GM19468 (cell line): ENCODE data around the gene GPC6.

ENCODE experiments used
- ATAC-seq: cut with Tn5 transposase; IDR thresholded peaks from one replicate; pipeline ENCODE4 v1.9.1; 2021; ENCODE audit warnings: mild to moderate bottlenecking, moderate library complexity, moderate number of reproducible peaks; ENCODE audit not compliant: unreplicated experiment; ENCODE audit errors: extremely low read depth

The GPC6 gene

DNA sequence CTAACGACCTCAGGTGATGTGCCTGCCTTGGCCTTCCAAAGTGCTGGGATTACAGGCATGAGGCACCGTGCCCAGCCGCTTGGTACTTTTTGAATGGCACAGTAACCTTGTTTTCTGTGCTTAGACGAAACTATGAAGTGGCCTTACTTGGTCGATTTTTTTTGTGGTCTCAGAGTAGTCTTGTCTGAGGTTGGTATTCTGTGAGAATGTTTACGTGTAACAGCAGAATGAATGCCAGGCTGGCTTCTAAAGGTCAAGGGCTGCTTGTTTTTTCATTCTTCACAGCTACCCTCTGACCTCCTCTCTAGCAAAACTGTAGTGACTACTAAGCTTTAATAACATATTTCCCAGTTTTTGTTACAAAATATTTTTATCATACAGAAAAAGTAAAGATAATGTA is 313.3 kb downstream of the GPC6 start:
- no peak for ATAC-seq

DNA sequence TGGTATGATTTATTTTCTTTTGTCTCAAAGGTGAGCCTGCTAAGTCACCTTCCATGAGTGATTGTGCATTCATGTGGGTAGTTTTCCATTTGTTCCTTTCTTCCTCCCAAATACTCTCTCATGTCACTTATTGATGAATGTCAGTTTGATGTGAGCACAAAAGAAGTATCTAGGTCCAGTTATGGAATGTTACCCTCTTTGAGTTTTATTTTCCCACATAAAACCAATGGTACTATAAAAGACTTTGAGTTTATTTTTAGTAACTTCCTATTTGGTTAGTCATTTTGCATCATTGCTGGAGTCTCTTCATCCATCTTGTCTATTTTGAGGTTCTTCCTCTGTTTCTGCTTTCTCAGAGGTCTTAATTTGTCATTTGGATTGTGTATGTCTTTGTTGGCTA is 321.3 kb downstream of the GPC6 start:
- ATAC-seq: no peak

DNA sequence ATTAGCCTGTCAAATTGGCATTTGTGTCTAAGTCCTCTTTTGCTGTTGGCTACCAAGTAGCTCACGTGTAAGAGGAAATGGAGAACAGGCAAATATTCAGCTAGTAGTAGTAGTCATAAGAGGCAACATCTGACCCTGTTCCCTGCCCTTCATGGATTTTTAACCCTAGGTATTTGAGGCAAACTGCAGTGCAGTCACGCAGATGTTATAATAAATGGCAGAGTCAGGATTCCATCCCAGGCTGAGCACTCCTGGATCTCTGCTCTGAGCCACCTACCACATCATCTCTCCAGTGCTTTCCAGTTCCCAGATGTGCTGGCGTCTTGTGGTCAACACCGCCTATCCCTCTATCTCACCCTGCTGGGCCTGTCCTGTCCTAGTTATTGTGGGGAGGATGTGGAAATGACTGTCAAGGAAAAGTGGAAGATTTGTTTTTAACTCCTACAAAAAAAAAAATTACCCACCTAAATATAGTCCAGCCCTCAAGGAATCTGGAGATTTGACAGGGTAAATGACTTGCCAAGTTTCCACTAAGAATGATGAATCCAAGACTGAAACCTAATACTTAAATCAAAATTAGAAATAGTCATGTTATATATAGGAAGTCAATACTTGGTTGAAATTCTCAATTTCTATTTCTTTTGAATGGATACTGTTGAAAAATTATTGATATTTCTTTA is 322.9 kb downstream of the GPC6 start:
- no peak for ATAC-seq

DNA sequence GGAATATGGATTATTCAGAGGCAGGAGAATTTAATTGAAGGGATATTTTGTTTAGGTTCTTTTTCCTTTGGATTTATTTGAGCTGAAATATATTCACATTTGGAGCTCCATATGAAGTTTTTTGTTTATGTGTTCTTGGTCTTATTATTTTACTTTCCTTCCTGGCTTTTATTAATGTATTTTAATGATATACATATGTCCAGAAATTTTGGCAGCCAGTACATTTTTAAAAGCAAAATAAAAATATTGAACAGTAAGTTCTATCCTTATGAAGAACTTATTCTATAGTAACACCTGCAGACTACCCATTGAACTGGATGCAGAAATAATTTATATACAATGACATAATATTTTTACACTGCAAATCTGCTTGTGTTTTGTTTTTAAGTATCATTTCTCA is 323.6 kb downstream of the GPC6 start:
- ATAC-seq: no peak

DNA sequence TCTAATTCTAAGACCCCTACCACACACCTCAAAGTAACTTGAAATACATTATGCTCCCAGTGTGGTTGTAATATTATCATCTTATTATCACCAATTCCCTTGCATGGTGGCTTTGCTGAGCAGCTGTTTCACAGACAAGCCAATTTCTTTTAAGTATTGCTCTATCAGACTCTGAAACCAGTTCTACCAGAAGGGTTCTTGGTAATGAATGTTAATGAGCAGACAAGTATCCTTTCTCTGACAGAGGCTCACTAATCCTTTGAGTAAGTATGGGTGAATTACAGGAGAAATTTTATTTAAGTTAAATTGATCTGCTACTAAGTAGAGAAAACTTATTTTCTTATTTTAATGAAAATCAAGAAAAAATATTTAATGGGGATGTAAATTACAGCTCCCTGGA is 326.0 kb downstream of the GPC6 start:
- no peak for ATAC-seq

DNA sequence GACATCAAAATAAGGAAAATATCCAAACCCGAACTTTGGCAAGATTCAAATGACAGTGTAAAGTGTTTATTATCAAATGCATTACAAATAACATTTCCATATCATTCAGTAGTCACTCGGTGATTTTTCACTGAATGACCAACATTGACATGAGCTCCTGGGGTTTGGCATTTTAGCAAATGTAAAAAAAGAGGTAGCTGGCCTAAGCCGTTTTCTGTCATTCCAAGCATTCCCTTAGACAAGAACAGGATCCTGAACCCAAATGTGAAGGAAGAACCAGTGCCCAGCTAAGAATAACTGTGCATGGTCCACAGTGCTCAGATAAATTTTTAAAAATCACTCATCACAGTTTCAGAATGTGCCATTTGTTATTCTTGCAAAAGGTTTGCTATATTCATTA is 327.9 kb downstream of the GPC6 start:
- no peak for ATAC-seq

DNA sequence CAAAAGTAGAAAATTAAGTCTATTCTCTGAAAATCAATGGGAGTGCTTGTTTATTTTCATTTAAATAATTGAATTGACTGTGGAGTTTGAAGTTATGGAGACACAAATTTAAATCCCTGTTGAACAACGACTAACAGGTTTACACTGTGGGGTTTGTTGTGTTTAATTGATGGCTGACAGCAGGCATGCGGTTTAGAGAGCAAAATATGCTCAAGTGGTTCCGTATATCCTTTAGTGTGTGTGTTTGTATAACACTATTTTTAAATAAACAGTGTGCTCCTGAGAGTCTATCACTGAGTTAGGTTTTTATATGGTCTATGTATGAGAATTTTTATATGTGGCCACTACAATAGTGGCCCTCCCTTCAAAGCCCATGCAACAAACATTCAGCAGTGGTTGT is 332.0 kb downstream of the GPC6 start:
- ATAC-seq: no peak

DNA sequence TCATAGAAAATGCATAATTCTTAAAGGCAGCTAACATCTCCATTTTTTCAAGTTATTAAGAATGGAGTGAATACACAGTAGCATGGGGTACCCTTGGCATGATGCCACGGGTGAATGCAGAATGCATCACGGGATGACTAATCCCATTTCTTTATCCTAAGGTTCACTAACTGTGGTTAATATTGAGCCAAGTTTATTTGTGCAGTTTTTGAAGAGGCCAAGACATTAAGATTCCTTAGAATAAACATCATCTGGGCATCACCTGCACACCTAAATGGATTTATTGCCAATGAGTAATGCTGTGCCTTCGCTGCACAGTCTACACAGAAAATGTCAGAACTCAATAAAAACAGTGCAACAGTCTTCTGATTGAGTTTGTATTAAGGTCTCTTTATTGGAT is 333.1 kb downstream of the GPC6 start:
- no peak for ATAC-seq

DNA sequence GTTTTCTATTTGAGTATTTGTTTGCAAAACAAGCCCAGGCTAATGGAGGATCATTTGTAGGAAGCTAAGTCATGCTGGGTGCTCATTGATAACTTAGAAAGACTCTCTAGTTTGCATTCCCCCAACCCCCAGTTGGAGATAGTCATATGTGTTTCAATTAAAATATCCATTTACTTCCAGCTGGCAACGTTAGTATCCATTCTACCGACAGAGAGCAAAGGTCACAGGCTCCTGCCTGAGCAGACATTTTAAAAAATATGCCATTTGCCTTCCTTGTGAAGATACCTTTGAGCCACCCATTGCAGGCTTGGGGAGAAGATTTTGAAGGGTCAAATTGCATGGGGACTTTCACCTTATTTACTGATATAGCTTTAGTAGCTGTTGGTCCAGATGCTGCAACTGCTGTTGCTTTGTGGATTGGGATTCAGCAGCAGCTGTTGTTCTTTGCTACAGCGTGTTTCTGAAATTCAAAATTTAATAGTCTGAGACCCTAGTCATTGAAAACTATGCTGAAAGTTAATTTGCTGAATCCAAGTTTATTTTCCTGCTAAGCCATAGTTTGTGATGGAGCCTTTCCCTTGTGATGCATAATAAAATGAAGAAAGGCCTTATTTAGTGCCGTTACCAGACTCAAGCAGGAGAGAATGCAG is 335.1 kb downstream of the GPC6 start:
- ATAC-seq: no peak

DNA sequence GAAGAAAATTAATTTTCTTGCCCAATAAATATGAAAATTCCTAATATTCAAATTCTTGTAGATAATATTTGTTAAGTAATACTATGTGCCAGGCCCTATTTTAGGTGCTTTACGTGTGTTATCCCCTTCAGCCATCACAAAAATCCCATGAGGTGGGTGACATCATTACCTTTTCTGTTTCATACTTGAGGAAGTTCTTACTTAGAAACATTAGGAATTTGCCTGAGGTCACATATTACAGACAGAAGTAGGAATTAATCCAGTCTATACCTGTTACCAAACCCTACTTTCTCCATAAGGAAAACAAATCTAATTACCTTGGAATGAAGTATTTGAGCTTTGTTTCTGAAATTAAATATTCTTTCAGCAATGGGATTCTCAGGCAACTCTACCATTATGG is 336.1 kb downstream of the GPC6 start:
- no peak for ATAC-seq

DNA sequence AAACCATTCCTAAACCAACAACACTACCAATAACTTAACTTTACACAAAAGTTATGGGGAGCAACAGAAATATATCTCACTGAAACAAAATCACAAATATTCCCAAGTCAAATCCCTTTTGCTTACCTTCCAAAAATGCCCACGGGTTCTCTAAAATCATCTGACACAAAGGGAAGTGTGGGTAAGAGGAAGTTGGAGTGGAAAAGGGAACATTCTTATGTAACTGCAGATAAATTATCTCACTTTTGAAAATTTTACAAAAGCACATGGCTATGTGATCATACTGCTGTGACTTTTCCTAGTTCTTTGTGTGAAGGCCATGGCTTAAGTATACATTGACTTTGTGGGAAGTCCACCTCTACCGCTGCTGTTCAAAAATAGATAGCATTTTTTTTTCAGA is 350.5 kb downstream of the GPC6 start:
- no peak for ATAC-seq

DNA sequence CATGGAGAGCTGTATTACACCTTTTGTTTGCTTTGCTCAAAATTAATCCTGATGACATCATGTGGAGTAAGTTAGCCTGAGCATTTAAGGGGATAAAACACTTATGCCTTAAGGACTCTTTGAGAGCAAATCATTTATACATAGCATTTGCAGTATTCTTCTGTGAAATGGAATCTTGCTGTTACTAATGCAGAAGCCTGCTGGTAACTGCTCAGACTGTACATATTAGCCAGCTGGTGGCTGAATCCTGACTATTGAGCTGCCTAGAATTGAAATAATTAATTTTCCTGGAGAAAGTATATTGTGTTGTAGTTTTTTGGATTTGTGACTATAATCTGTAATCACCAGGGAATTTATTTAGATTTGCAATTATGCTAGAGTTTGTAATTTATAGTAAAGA is 363.2 kb downstream of the GPC6 start:
- no peak for ATAC-seq

DNA sequence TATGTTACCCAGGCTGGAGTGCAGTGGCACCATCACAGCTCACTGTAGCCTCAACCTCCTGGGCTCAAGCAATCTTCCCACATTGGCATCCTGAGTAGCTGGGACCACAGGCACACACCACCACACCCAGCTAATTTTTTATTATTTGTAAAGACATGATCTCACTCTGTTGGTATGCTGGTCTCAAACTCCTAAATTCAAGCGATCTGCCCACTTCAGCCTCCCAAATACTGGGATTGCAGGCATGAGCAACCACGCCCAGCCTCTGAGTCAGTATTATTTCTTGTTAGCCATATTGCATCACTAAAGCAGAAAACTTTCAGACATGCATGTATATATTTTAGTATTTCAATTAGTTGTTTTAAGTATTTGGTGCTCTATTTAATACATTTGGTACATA is 376.4 kb downstream of the GPC6 start:
- no peak for ATAC-seq

DNA sequence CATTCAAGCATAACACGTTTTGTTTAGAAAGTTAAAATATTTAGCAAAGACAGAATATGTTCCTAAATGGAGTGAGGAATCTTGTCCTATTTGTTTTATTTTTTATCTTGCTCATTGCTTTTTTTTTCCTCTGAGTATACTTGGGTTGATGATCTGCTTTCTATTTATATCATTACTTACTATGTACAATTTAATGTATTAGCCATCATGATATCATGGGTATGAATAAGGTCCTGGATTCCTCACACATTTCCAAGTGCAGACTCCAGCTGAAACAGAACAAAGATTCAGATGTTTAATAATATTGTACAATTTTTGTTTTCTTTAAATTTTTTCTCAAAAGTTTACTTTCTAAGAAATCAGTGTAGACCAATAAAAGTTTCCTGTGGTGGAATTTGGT is 388.2 kb downstream of the GPC6 start:
- no peak for ATAC-seq

DNA sequence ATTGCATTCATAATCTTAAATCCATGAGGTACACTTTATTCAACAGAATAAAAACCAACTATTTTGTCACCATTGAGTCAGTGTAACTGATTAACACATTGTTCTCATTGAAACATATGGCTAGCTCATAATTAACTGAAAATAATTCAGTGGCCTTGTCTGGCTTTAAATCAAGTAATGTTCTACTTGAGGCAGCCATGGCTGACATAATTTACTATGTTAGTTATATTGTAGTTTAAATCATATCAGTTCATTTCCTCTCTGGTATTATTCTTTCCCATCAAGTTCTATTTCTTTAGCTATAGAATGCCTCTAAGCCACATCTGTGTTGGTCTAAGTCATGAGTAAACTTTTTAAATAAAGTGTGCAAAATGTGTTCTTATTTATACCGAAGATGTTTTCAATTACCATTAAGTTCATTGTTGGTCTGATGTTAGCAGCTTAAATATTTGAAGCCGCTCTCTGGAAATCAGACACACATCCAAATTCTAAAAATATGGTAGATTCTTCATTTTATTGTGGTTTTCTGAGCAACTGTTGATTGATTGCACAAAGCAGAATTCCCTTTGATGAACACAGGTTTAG is 393.7 kb downstream of the GPC6 start:
- ATAC-seq: no peak

DNA sequence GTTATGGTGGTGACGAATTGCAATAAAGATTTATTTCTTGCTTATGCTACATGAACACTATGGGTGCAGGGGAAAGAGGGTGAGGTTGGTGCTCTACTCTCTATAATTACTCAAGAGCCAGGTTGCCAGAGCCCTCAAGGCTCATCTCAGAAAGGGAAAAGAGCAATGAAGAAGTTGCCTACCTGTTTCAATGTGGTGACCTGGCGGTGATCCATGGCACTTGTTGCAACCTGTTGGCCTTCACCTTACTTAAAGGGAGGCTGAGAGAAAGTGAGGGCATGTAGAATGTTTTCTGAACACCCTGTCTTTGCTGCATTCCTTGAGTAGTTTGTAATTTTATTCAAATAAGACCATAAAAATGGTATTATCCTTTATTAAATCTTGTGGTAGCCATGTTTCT is 394.4 kb downstream of the GPC6 start:
- no peak for ATAC-seq

DNA sequence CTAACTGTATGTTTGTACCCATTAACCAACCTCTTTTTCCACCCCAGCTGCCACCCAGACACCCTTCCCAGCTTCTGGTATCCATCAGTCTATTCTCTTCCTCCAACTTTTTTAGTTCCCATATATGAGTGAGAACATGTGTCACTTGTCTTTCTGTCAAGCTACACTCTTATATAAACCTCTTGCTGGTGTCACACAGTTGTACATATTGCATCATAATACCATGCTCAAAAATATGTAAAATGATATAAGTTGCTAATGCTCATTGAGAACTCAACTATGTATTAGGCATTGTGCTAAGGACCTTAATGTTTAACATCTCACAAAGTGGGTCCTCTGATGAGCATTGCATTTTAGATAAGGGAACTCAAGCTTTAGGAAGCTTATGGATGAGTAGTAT is 395.4 kb downstream of the GPC6 start:
- no peak for ATAC-seq

DNA sequence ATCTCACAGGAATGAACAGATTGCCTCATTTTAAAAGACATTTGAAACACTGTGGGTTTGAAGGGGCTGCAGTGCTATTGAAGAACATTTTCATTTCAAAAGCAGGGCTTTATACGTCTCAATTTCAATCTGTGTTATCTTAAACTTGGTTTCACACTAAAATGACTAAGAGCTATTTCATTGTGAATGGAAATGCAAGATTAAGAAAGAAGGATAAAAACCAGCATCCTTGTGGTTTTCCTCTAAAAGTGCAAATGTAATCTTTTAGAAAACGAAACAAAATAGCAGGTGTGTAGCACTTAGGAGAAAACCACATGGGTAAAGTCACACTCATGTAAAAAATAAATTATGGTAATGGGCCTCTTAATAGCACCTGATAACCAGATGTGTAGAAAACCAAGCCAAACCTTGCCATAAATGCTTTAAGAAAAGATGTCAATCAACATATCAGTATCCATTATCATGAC is 397.7 kb downstream of the GPC6 start:
- no peak for ATAC-seq

DNA sequence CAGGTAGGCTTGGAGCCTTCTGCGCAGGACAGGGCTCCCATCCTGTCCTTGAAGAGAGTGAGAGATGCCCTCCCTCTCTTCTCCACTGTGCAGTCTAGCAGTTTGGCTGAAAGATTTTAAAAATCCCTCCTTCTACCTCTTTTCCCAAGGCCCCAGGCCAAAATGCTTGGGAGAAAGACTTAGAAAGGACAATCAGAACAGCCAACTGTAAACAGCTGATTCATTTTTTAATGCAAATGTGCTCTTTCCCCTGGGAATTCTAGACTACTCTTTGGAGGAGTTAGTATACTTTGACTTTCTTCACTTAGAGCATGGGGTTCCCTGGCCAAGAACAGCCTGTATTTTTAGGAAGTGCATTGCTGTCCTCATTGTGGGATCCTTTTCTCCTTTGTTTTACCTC is 398.9 kb downstream of the GPC6 start:
- no peak for ATAC-seq

DNA sequence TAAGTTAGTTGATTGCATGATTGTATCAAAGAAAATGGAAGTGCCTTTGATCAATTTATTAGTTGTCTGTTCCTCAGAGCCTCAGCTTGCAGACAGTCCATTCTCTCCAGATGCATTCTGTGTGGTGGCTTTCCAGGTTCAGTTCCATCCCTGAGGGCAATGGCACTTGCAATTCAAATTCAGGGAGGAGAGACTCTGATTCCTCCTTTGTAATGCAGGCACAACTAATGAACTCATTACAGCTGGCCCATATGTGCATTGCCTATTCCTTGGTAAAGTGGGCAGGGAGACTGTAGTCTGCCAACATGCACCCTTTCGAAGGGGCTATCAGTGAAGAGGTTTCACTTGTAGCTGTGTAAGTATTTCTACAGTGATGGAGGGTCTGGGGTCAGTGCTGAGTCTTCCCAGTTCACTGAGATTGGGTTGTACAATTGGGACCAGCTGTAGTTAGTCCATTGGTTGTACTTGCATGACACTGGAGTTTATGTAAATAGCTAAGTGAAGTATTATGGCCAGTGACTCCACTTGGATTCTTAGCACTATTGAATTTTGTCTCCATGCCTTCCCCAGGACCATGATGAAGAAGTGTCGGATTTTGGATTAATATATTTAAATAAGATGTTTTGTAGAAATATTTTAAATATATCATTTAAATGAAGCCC is 401.7 kb downstream of the GPC6 start:
- ATAC-seq: no peak

DNA sequence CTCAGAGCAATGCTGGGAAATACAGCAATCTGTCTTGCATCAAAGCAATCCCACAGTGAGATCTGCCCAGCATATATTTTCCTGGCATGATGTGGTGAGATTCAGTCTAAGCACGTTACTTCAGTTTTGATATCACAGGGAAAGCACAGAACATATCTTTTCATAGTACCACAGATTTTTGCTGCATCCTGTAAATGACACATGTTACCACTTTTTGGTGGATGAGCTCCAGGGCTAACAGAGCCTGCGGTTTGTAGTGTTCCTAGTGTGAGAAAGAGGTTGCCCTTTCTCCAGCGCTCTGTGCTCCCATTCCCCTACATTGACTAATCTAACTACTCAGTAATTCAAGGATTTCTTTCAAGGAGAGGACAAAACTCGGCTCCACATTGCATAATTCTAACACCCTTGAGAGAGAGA is 409.0 kb downstream of the GPC6 start:
- no peak for ATAC-seq
